Pancreas (tissue), 10 donors: Measurements from ENCODE around the gene HAAO. TPM values are rescaled to one million over a fixed set of nuclear protein-coding genes. Genes with fewer than 3 reads are reported as not detected.
"Not testable (repeated sequence)": the region's sequence is repeated elsewhere in the genome, so short reads cannot be mapped to it uniquely, and the experiment has no call there.

Experiments used
- ATAC-seq, 4 donors: fragments of 200-7000 bp; cut with Tn5 transposase; one replicate each; pipeline versions ENCODE4 v1.8.0 to v1.9.1; 2020; ENCODE audit warnings: mild to moderate bottlenecking in 4 of 4, moderate library complexity in 4 of 4
- DNase-seq, 6 donors: peaks; one replicate each; pipeline ENCODE4 v3.0.0-alpha.2; 2020
- FAIRE-seq: peaks from 2 replicates; lab custom pipeline; 2012; peaks lifted over from hg19 to GRCh38; lab: Jason Lieb, UNC
- H3K27ac ChIP-seq, 4 donors: fragments of 200-600 bp; sonication (generic); 1 replicate in 3 of 4; 2 replicates in 1 of 4; pipeline versions ENCODE4 v1.5.0 to v1.8.0; 2020
- H3K27me3 ChIP-seq, 4 donors: fragments of 200-600 bp; one replicate each; pipeline ENCODE4 v1.8.0; 2021
- H3K36me3 ChIP-seq, 3 donors: fragments of 200-600 bp; sonication (generic) in 1 of 3; one replicate each; pipeline versions ENCODE4 v1.5.0 to v1.8.0; 2020 to 2021
- H3K4me1 ChIP-seq, 3 donors: fragments of 200-600 bp; one replicate each; pipeline ENCODE4 v1.8.0; 2021
- H3K4me3 ChIP-seq, 4 donors: fragments of 200-600 bp; sonication (generic) in 2 of 4; one replicate each; pipeline versions ENCODE4 v1.5.0 to v1.8.0; 2020 to 2021
- H3K9me3 ChIP-seq, 4 donors: fragments of 200-600 bp; one replicate each; pipeline ENCODE4 v1.8.0; 2021
- whole genome bisulfite sequencing, 2 donors: extraction: QIAGEN DNeasy Blood & Tissue Kit; methylation state at CpG; one replicate each; pipeline ENCODE4 v1.1.7; 2013; 5-methylcytosine and 5-hydroxymethylcytosine counted together
- intact Hi-C, 3 donors: fragments of 100-400 bp; cut with DNase I; formaldehyde crosslinking; loops; one replicate each; pipeline versions ENCODE4 v1.11.1 to v1.14.2; 2022
- polyA plus RNA-seq, 2 donors: library from polyadenylated mRNA; stranded (reverse); fragments of 200-250 nt; gene quantifications; one replicate each; pipeline ENCODE4 v1.2.3, GENCODE V29; 2013
- total RNA-seq, 6 donors: library from RNA; stranded (reverse); fragmentation: NEBNext Ultra II Directional in 4 of 6; extraction: Animal tissue kit (Norgen Biotek cat#: 25700) in 4 of 6; gene quantifications; one replicate each; pipeline versions ENCODE4 v1.2.1 to v1.2.4, GENCODE V29; 2021 to 2023
- TF ChIP-seq, protein P1 (sequence below), 4 donors: fragments of 200-600 bp; sonication (generic) in 3 of 4; IDR thresholded peaks; one replicate each; pipeline versions ENCODE4 v1.5.0 to v1.8.0; 2021; ENCODE audit warnings: antibody characterized with exemption in 4 of 4
- donor health status: healthy with polysubstance abuse.
- donor health status: DM: no; HTN: no; CAD: no; lungs with moderate emphysema.
- donor health status: DM: no; HTN: no; CAD: no.
- donor health status: control.
- donor health status: control.
- donor health status: Bipolar disorder and iron deficiency.
- donor health status: DM: yes; HTN: yes; CAD: no.
- donor health status: DM: no; HTN: no; CAD: no.
- donor health status: DM: no; HTN: no; CAD: no.
- donor health status: DM: yes; HTN: yes; CAD: no.

Gene HAAO
- total and polyA plus RNA-seq, 8 donors, result 10.9 to 35.4 (median 21.5) TPM

DNA sequence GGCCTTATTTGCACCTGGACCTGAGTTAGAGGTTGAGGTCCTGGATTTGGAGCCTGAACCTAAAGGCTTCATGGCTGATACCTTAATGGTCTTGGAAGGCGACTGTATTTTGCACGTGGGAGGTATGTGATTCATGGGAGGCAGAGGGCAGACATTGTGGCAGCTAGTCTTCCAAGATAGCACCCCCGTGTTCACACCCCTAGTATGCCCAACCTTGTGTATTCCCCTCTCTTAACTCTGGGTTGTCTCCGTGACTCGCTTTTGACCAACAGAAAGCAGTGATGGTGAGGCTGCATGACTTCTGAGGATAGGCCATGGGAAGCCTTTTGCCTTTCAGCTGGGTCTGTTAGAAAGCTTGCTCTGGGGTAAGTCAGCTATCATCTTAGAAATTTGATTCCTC is 45.8 kb upstream of the HAAO start:
- H3K4me1 ChIP-seq, result no peaks in the 10 kb centered on the region
- no peaks in the 10 kb centered on the region for H3K27me3 ChIP-seq
- H3K4me3 ChIP-seq, result no peak overlapping the region
- WGBS, 2 donors, result 92 to 96% methylated on average over 5 of the region's 5 CpGs
- H3K9me3 ChIP-seq, result no peaks in the 10 kb centered on the region
- FAIRE-seq (no peak), DNase-seq (no peak), ATAC-seq (no peak)
- intact Hi-C loops, result loop anchor here in 1 of 3 donors (10.0 kb wide), 1 partner anchor 397 kb away; no protein-coding TSS in a partner anchor
- no peaks in the 10 kb centered on the region for H3K36me3 ChIP-seq
- H3K27ac ChIP-seq, result no peak overlapping the region
- TF ChIP-seq, protein P1, sequence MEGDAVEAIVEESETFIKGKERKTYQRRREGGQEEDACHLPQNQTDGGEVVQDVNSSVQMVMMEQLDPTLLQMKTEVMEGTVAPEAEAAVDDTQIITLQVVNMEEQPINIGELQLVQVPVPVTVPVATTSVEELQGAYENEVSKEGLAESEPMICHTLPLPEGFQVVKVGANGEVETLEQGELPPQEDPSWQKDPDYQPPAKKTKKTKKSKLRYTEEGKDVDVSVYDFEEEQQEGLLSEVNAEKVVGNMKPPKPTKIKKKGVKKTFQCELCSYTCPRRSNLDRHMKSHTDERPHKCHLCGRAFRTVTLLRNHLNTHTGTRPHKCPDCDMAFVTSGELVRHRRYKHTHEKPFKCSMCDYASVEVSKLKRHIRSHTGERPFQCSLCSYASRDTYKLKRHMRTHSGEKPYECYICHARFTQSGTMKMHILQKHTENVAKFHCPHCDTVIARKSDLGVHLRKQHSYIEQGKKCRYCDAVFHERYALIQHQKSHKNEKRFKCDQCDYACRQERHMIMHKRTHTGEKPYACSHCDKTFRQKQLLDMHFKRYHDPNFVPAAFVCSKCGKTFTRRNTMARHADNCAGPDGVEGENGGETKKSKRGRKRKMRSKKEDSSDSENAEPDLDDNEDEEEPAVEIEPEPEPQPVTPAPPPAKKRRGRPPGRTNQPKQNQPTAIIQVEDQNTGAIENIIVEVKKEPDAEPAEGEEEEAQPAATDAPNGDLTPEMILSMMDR (IDR thresholded peaks at IDR 0.05), result no peak

- Histone ChIP-seq H3K4me1 (no peaks in the 10 kb centered on the region), H3K36me3 (no peaks in the 10 kb centered on the region), H3K27ac (no peak overlapping the region), H3K4me3 (no peak overlapping the region), H3K9me3 (no peaks in the 10 kb centered on the region), H3K27me3 (no peaks in the 10 kb centered on the region)
- no peak for DNase-seq
- peak in 3 of 4 donors; percentile 44 to 68 (median 59) for ATAC-seq
- TF ChIP-seq, protein P1 (IDR thresholded peaks at IDR 0.05), result no peak
- intact Hi-C loops, result loop anchor here in 1 of 3 donors (10.0 kb wide), 1 partner anchor 399 kb away; no protein-coding TSS in a partner anchor
- FAIRE-seq, result no peak
- 80 to 85% methylated on average over 5 of the region's 5 CpGs for whole genome bisulfite sequencing, 2 donors
Observed at GRCh38 chr2:42835577-42836371, 43.4 kb upstream of the HAAO start.

- Histone ChIP-seq H3K4me1 (no peaks in the 10 kb centered on the region), H3K27ac (no peak overlapping the region), H3K36me3 (no peaks in the 10 kb centered on the region), H3K9me3 (no peaks in the 10 kb centered on the region), H3K4me3 (no peak overlapping the region), H3K27me3 (no peaks in the 10 kb centered on the region)
- FAIRE-seq, result no peak
- 89 to 94% methylated on average over 7 of the region's 7 CpGs for WGBS, 2 donors
- TF ChIP-seq, protein P1 (IDR thresholded peaks at IDR 0.05), result no peak
- DNase-seq, result peak in 1 of 6 donors; percentile 8
- ATAC-seq, result no peak
- intact Hi-C loops, result loop anchor here in 1 of 3 donors (10.0 kb wide), 1 partner anchor 401 kb away; no protein-coding TSS in a partner anchor
Observed at GRCh38 chr2:42834161-42834560, 41.8 kb upstream of the HAAO start.

DNA sequence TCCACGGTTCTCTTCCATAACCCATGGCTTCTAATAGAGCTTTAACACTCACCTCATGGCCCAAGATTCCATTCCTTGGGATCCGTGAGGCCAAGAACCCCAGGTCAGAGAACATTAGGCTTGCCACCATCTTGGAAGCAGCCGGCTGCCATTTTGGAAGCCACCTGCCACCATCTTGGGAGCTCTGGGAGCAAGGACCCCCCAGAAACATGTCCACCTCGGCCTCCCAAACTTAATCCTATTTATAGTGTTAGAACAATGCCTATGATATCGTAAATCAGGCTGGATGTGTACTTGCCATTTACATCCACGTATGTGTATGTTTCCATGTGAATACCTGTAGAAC is 39.9 kb upstream of the HAAO start:
- TF ChIP-seq, protein P1 (IDR thresholded peaks at IDR 0.05), result no peak
- no peak for ATAC-seq
- Histone ChIP-seq H3K27me3 (no peaks in the 10 kb centered on the region), H3K4me1 (no peaks in the 10 kb centered on the region), H3K4me3 (no peak overlapping the region), H3K27ac (no peak overlapping the region), H3K9me3 (no peaks in the 10 kb centered on the region), H3K36me3 (no peaks in the 10 kb centered on the region)
- DNase-seq, result no peak
- no peak for FAIRE-seq
- WGBS, 2 donors, result 78 to 79% methylated on average over 6 of the region's 6 CpGs
- intact Hi-C loops, result loop anchor here in 1 of 3 donors (10.0 kb wide), 1 partner anchor 403 kb away; no protein-coding TSS in a partner anchor

DNA sequence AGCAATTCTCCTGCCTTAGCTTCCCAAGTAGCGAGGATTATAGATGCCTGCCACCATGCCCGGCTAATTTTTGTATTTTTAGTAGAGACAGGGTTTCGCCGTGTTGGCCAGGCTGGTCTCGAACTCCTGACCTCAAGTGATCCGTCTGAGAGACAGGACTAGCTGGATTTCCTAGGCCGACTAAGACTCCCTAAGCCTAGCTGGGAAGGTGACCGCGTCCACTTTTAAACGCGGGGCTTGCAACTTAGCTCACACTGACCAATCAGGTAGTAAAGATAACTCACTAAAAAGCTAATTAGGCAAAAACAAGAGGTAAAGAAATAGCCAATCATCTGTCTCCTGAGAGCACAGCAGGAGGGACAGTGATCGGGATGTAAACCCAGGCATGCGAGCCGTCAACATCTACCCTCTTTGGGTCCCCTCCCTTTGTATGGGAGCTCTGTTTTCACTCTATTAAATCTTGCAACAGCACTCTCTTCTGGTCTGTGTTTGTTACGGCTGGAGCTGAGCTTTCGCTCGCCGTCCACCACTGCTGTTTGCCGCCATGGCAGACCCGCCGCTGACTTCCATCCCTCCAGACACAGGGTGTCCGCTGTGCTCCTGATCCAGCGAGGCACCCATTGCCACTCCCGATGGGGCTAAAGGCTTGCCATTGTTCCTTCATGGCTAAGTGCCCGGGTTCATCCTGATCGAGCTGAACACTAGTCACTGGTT is 39.3 kb upstream of the HAAO start:
- H3K27me3 ChIP-seq, H3K4me1 ChIP-seq, H3K36me3 ChIP-seq, FAIRE-seq, H3K9me3 ChIP-seq, ATAC-seq, H3K4me3 ChIP-seq, H3K27ac ChIP-seq: not testable (repeated sequence)
- 85 to 90% methylated on average over 26 of the region's 26 CpGs for WGBS, 2 donors
- intact Hi-C loops, result loop anchor here in 1 of 3 donors (10.0 kb wide), 1 partner anchor 403 kb away; no protein-coding TSS in a partner anchor
- peak in 1 of 6 donors; percentile 13 for DNase-seq
